H1 (cell line): Measurements from ENCODE around the gene CCDC178. TPM values are rescaled to one million over a fixed set of nuclear protein-coding genes. Genes with fewer than 3 reads are reported as not detected.

Experiments
- CTCF ChIA-PET: fragments of 300-600 bp; sonication (Branson Sonifier 250); formaldehyde crosslinking; loops from one replicate; lab custom pipeline; 2021; ENCODE audit not compliant: partially characterized antibody; lab: Charles Lee
- POLR2A ChIA-PET: fragments of 300-600 bp; sonication (Branson Sonifier 250); formaldehyde crosslinking; loops from one replicate; lab custom pipeline; 2021; ENCODE audit warnings: inconsistent platforms; ENCODE audit not compliant: partially characterized antibody; lab: Charles Lee
- DNase-seq, 2 experiments: peaks; one replicate each; pipeline versions ENCODE4 v3.0.0 to v3.0.0-alpha.2; 2010 to 2022; ENCODE audit warnings: low spot score in 2 of 2, low read depth in 1 of 2, mixed read lengths in 1 of 2
- FAIRE-seq: peaks from 2 replicates; lab custom pipeline; 2011; peaks lifted over from hg19 to GRCh38; lab: Jason Lieb, UNC
- H2AFZ ChIP-seq: 2 replicates; pipeline ENCODE4 v1.8.1; 2012; ENCODE audit warnings: low read length, inconsistent platforms
- H2AK5ac ChIP-seq: 2 replicates; pipeline ENCODE4 v1.6.1; 2013; ENCODE audit warnings: low read depth, low read length
- H2BK120ac ChIP-seq: replicated peaks from 2 replicates; pipeline ENCODE3; 2013; ENCODE audit warnings: low read depth, low read length, inconsistent platforms
- H2BK12ac ChIP-seq: 2 replicates; pipeline ENCODE4 v1.6.1; 2013; ENCODE audit warnings: low read depth, low read length
- H2BK15ac ChIP-seq: 2 replicates; pipeline ENCODE4 v1.6.1; 2013; ENCODE audit warnings: low read length
- H2BK20ac ChIP-seq: 2 replicates; pipeline ENCODE4 v1.6.1; 2013; ENCODE audit warnings: low read length
- H2BK5ac ChIP-seq: 2 replicates; pipeline ENCODE4 v1.6.1; 2013; ENCODE audit warnings: low read depth, low read length
- H3K14ac ChIP-seq: 2 replicates; pipeline ENCODE4 v1.6.1; 2013; ENCODE audit warnings: inconsistent platforms; ENCODE audit not compliant: insufficient read length
- H3K18ac ChIP-seq: 2 replicates; pipeline ENCODE4 v1.6.1; 2013; ENCODE audit warnings: low read length; ENCODE audit errors: extremely low read depth
- H3K23ac ChIP-seq: 2 replicates; pipeline ENCODE4 v1.6.1; 2013; ENCODE audit warnings: inconsistent platforms; ENCODE audit not compliant: insufficient read length
- H3K23me2 ChIP-seq: 2 replicates; pipeline ENCODE4 v1.6.1; 2013; ENCODE audit warnings: low read depth, low read length
- H3K27ac ChIP-seq: 2 replicates; pipeline ENCODE4 v1.6.1; 2011; ENCODE audit warnings: low read depth, low read length, inconsistent platforms
- H3K27me3 ChIP-seq, 4 experiments: replicated peaks in 1 of 4; 1 replicate in 1 of 4; 2 replicates in 3 of 4; pipeline versions ENCODE4 v1.6.1 to v1.8.1; 2011 to 2013; ENCODE audit warnings: low read length in 3 of 4, mild to moderate bottlenecking in 3 of 4, inconsistent platforms in 2 of 4, mixed read lengths in 2 of 4, moderate library complexity in 1 of 4; ENCODE audit not compliant: control insufficient read depth in 3 of 4, insufficient read depth in 3 of 4; ENCODE audit errors: extremely low read depth in 1 of 4
- H3K36me3 ChIP-seq, 4 experiments: 2 replicates each; pipeline versions ENCODE4 v1.6.1 to v1.8.1; 2011 to 2013; ENCODE audit warnings: mild to moderate bottlenecking in 4 of 4, low read length in 3 of 4, moderate library complexity in 2 of 4, control low read depth in 1 of 4, inconsistent platforms in 1 of 4; ENCODE audit not compliant: insufficient read depth in 4 of 4, control insufficient read depth in 2 of 4
- H3K4ac ChIP-seq: replicated peaks from 2 replicates; pipeline ENCODE3; 2013; ENCODE audit warnings: low read length, low read depth, mixed read lengths, inconsistent platforms; ENCODE audit not compliant: insufficient read length
- H3K4me1 ChIP-seq, 4 experiments: replicated peaks in 1 of 4; 1 replicate in 1 of 4; 2 replicates in 3 of 4; pipeline versions ENCODE4 v1.6.1 to v1.8.1; 2011 to 2013; ENCODE audit warnings: low read length in 3 of 4, inconsistent platforms in 2 of 4, mixed read lengths in 1 of 4; ENCODE audit not compliant: insufficient read depth in 4 of 4, control insufficient read depth in 3 of 4
- H3K4me2 ChIP-seq, 2 experiments: 2 replicates each; pipeline versions ENCODE4 v1.6.1 to v1.8.1; 2011 to 2013; ENCODE audit warnings: low read depth in 2 of 2, low read length in 2 of 2, control low read depth in 1 of 2, inconsistent platforms in 1 of 2, mild to moderate bottlenecking in 1 of 2; ENCODE audit not compliant: insufficient read depth in 1 of 2
- H3K4me3 ChIP-seq, 4 experiments: fragments of 200-600, 300-600 bp in 1 of 4; sonication (generic), shearing (Covaris generic), sonication (Bioruptor Twin) in 1 of 4; 2 replicates each; pipeline versions ENCODE4 v1.5.1 to v1.8.1; 2011 to 2016; ENCODE audit warnings: low read length in 4 of 4, low read depth in 3 of 4, control low read depth in 2 of 4, inconsistent platforms in 2 of 4, mild to moderate bottlenecking in 2 of 4, mixed read lengths in 1 of 4, moderate library complexity in 1 of 4; ENCODE audit not compliant: insufficient read depth in 2 of 4; ENCODE audit errors: extremely low read depth in 1 of 4
- H3K56ac ChIP-seq: replicated peaks from 2 replicates; pipeline ENCODE3; 2013; ENCODE audit warnings: low read depth, mild to moderate bottlenecking, mixed read lengths, low read length, inconsistent platforms; ENCODE audit not compliant: insufficient read length
- H3K79me1 ChIP-seq: 2 replicates; pipeline ENCODE4 v1.6.1; 2013; ENCODE audit warnings: low read depth, low read length, control low read depth
- H3K79me2 ChIP-seq, 2 experiments: 2 replicates each; pipeline versions ENCODE4 v1.6.1 to v1.8.1; 2012 to 2013; ENCODE audit warnings: low read length in 2 of 2, mild to moderate bottlenecking in 2 of 2, inconsistent platforms in 1 of 2; ENCODE audit not compliant: insufficient read depth in 2 of 2, control insufficient read depth in 1 of 2
- H3K9ac ChIP-seq, 4 experiments: replicated peaks in 1 of 4; 1 replicate in 1 of 4; 2 replicates in 3 of 4; pipeline versions ENCODE4 v1.6.1 to v1.8.1; 2011 to 2013; ENCODE audit warnings: low read depth in 3 of 4, low read length in 3 of 4, control low read depth in 2 of 4, mild to moderate bottlenecking in 2 of 4, moderate library complexity in 2 of 4, inconsistent platforms in 1 of 4; ENCODE audit errors: extremely low read depth in 1 of 4
- H3K9me3 ChIP-seq, 2 experiments: 2 replicates each; pipeline versions ENCODE4 v1.6.1 to v1.8.1; 2012 to 2013; ENCODE audit warnings: mild to moderate bottlenecking in 2 of 2, moderate library complexity in 2 of 2, control low read depth in 1 of 2, inconsistent platforms in 1 of 2, low read depth in 1 of 2, low read length in 1 of 2, mixed read lengths in 1 of 2; ENCODE audit not compliant: insufficient read depth in 2 of 2
- H4K20me1 ChIP-seq, 2 experiments: replicated peaks in 1 of 2; 2 replicates each; pipeline versions ENCODE3 to v1.8.1; 2011 to 2013; ENCODE audit warnings: inconsistent platforms in 2 of 2, low read length in 2 of 2, mild to moderate bottlenecking in 1 of 2; ENCODE audit not compliant: insufficient read depth in 2 of 2, control insufficient read depth in 1 of 2
- H4K5ac ChIP-seq: 2 replicates; pipeline ENCODE4 v1.6.1; 2013; ENCODE audit warnings: low read length, low read depth, mixed read lengths, inconsistent platforms; ENCODE audit not compliant: insufficient read length
- H4K8ac ChIP-seq: 2 replicates; pipeline ENCODE4 v1.8.0; 2013; ENCODE audit warnings: mild to moderate bottlenecking, moderate library complexity, low read length, inconsistent platforms; ENCODE audit not compliant: insufficient read depth; ENCODE audit errors: extremely low read depth
- H4K91ac ChIP-seq: replicated peaks from 2 replicates; pipeline ENCODE3; 2013; ENCODE audit warnings: low read length, mixed read lengths, inconsistent platforms; ENCODE audit not compliant: insufficient read length
- JUN ChIP-seq: IDR thresholded peaks from 2 replicates; pipeline ENCODE4 v1.6.1; 2011; ENCODE audit warnings: low read depth, mild to moderate bottlenecking, improper control_type of control experiment, low read length
- NANOG ChIP-seq: IDR thresholded peaks from 2 replicates; pipeline ENCODE4 v1.6.1; 2011; ENCODE audit warnings: low read length, low read depth, mild to moderate bottlenecking, inconsistent platforms; ENCODE audit not compliant: insufficient read depth, poor library complexity, severe bottlenecking
- SAP30 ChIP-seq: fragments of 300-600 bp; sonication (generic); IDR thresholded peaks from 2 replicates; pipeline ENCODE4 v1.7.1; 2012; ENCODE audit warnings: low read length, moderate library complexity, mild to moderate bottlenecking, inconsistent platforms; ENCODE audit not compliant: insufficient read depth, insufficient replicate concordance
- WGBS, 2 experiments: shearing (Covaris generic) in 1 of 2; methylation state at CpG; one replicate each; pipeline versions ENCODE4 v1.1.6 to v1.1.7; 2013 to 2015; ENCODE audit warnings: low lambda C conversion rate in 2 of 2, mixed read lengths in 2 of 2, inconsistent platforms in 1 of 2, low coverage in 1 of 2, missing lambda C conversion rate in 1 of 2; ENCODE audit not compliant: insufficient replicate concordance in 2 of 2, insufficient coverage in 1 of 2, insufficient read length in 1 of 2; ENCODE audit errors: extremely low coverage in 1 of 2, missing lambda C conversion rate in 1 of 2; 5-methylcytosine and 5-hydroxymethylcytosine counted together
- polyA plus RNA-seq, 7 experiments: library from polyadenylated mRNA; depleted of rRNA in 3 of 7; stranded (reverse) in 5 of 7; unstranded in 2 of 7; fragments of >200 nt in 5 of 7; fragments of 200-250 nt in 2 of 7; gene quantifications; 1 replicate in 5 of 7; 2 replicates in 1 of 7; 4 replicates in 1 of 7; pipeline versions ENCODE4 v1.2.1 to v1.2.3, GENCODE V29; 2011 to 2013; ENCODE audit warnings: missing spikeins in 2 of 7, mixed read lengths in 2 of 7
- total RNA-seq: library from RNA; stranded (reverse); fragmentation: NEBNext Ultra II Directional; extraction: Animal tissue kit (Norgen Biotek cat#: 25700); gene quantifications from 2 replicates; pipeline ENCODE4 v1.2.1, GENCODE V29; 2021

CCDC178 gene
- total and polyA plus RNA-seq, 2 of the 8 experiments (the other 6 are each of a cell fraction or from before 2014, with no cell fraction given) = not detected

- Histone ChIP-seq H3K36me3 (no peaks in the 10 kb centered on the region), H3K56ac (no peak overlapping the region), H2BK5ac (no peak overlapping the region), H3K23ac (no peak overlapping the region), H3K27ac (no peak overlapping the region), H2AK5ac (no peak overlapping the region), H3K4me1 (no peaks in the 10 kb centered on the region), H2AFZ (no peak overlapping the region), H4K8ac (no peak overlapping the region), H2BK20ac (no peak overlapping the region), H3K4me3 (no peak overlapping the region), H3K4me2 (no peak overlapping the region), H3K14ac (no peak overlapping the region), H2BK12ac (no peak overlapping the region), H3K23me2 (no peaks in the 10 kb centered on the region), H3K9ac (no peak overlapping the region), H3K9me3 (peaks cover 6 to 8% of the 10 kb centered on the region in 2 experiments), H3K79me2 (no peaks in the 10 kb centered on the region), H4K91ac (no peak overlapping the region), H4K5ac (no peak overlapping the region), H4K20me1 (no peaks in the 10 kb centered on the region), H3K79me1 (no peaks in the 10 kb centered on the region), H3K4ac (no peak overlapping the region), H3K27me3 (no peaks in the 10 kb centered on the region), H2BK120ac (no peak overlapping the region), H2BK15ac (no peak overlapping the region), H3K18ac (no peak overlapping the region)
- TF ChIP-seq SAP30 (no peak), JUN (no peak), NANOG (no peak)
- FAIRE-seq (no peak), DNase-seq (no peak)
- ChIA-PET POLR2A (no interaction called here), CTCF (interaction anchor here (1.9 kb wide), 1 partner anchor 9 kb away, joined by 7 read pairs; no protein-coding TSS in a partner anchor)
- WGBS, 2 experiments = 95% methylated on average over 3 of the region's 3 CpGs; no CpG with 5 or more reads in 1 of the 2 experiments
Measured at GRCh38 chr18:32902568-32903330, 537.8 kb downstream of the CCDC178 start.
